Measurements from ENCODE around the gene UXT. TPM values are rescaled to one million over a fixed set of nuclear protein-coding genes. Genes with fewer than 3 reads are reported as not detected.
A peak's percentile ranks its signal among the peaks of the same experiment; 100 is the strongest.

UXT gene
- total and polyA plus RNA-seq, 3 donors from 2014 or later, result 63.8 to 79.9 (median 72.0) TPM

DNA sequence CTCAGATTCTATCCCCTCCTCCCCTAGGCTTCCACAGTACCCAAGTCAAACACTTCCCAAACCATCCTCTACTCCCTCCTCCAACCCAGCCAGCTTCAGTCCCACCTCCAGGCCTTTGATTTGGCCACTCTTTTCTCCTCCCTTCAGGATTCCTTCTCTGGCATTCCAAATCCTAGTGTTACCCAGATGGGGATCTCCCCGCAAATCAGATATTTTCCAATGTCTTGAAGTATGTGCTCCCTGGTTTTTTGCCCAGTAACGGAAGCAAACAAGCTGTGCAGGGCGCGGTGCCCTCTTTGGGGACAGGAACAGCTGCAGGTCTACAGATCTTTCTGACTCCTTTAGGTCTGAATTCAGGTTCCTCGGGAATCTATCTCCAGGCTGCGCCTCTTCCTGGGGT lies 37.1 kb downstream of the UXT start:
- no peaks in the 10 kb centered on the region for H3K36me3 ChIP-seq (ENCODE audit: low read depth, missing control alignments)
- H3K9me3 ChIP-seq, result no peaks in the 10 kb centered on the region
- H3K4me1 ChIP-seq, result no peaks in the 10 kb centered on the region
- no peak for DNase-seq
- H3K27me3 ChIP-seq, result no peaks in the 10 kb centered on the region
- no peak overlapping the region for H3K27ac ChIP-seq
- no peak overlapping the region for H3K4me3 ChIP-seq
- intact Hi-C loops (cut with DNase I; ENCODE audit: low total_unique reads), result no loop called here
- WGBS, 2 donors, result 72 to 86% methylated on average over 3 to 6 of the region's 6 CpGs
- TF ChIP-seq, protein P1, sequence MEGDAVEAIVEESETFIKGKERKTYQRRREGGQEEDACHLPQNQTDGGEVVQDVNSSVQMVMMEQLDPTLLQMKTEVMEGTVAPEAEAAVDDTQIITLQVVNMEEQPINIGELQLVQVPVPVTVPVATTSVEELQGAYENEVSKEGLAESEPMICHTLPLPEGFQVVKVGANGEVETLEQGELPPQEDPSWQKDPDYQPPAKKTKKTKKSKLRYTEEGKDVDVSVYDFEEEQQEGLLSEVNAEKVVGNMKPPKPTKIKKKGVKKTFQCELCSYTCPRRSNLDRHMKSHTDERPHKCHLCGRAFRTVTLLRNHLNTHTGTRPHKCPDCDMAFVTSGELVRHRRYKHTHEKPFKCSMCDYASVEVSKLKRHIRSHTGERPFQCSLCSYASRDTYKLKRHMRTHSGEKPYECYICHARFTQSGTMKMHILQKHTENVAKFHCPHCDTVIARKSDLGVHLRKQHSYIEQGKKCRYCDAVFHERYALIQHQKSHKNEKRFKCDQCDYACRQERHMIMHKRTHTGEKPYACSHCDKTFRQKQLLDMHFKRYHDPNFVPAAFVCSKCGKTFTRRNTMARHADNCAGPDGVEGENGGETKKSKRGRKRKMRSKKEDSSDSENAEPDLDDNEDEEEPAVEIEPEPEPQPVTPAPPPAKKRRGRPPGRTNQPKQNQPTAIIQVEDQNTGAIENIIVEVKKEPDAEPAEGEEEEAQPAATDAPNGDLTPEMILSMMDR (IDR thresholded peaks at IDR 0.05), result no peak
- TF ChIP-seq POLR2A (IDR thresholded peaks at IDR 0.05), result no peak

DNA sequence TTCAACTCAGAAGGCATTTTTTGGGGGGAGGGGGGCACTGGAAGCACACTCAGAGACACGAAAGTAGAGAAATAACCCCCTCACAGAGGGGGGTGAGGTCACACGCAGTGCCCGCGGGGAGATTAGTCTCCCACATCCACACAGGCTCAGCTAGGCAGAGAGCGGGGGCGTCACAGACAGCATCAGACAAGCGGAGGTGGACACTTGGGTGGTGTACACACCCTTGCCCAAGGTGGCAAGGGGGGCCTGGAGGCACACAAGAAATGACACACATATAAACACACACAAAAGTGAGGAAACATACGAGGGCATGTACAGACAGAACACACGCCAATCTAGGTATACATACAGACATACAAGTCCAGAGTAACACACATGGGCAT lies 38.7 kb downstream of the UXT start:
- Histone ChIP-seq H3K36me3 (ENCODE audit: low read depth, missing control alignments) (no peaks in the 10 kb centered on the region), H3K27me3 (no peaks in the 10 kb centered on the region), H3K4me3 (no peak overlapping the region), H3K4me1 (no peaks in the 10 kb centered on the region), H3K9me3 (no peaks in the 10 kb centered on the region), H3K27ac (no peak overlapping the region)
- DNase-seq, result no peak
- intact Hi-C loops (cut with DNase I; ENCODE audit: low total_unique reads), result no loop called here
- 42% methylated on average over 9 of the region's 9 CpGs; no CpG with 5 or more reads in 1 of the 2 donors for WGBS, 2 donors
- TF ChIP-seq, protein P1 (IDR thresholded peaks at IDR 0.05), result no peak
- no peak for TF ChIP-seq POLR2A (IDR thresholded peaks at IDR 0.05)

DNA sequence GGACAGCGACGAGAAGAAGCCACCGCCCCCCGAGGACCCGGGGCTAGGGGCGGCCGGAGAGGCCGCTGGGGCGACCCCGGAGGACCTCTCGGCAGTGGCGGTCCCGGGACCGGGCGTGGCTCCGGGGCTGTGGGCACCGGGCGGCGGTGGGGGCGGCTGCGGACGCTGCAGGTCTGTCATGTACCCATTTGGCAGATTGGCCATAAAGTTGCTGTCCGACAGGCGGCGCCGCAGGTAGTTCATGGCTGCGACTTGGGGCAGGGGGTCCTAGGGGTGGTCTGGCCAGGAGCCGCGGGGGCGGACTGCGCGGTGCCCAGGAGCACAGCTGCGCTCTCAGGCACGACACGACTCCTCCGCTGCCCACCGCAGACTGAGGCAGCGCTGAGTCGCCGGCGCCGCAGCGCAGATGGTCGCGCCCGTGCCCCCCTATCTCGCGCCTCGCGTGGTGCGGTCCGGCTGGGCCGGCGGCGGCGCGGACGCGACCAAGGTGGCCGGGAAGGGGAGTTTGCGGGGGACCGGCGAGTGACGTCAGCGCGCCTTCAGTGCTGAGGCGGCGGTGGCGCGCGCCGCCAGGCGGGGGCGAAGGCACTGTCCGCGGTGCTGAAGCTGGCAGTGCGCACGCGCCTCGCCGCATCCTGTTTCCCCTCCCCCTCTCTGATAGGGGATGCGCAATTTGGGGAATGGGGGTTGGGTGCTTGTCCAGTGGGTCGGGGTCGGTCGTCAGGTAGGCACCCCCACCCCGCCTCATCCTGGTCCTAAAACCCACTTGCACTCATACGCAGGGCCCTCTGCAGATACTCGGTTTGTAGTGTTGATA lies 39.3 kb downstream of the UXT start, which contains the start of gene SYN1:
Gene SYN1 (minus strand): TSS at position 372 of the 817 bp plus-strand sequence. CDS start 129 bp downstream, at position 243.
- Histone ChIP-seq H3K36me3 (ENCODE audit: low read depth, missing control alignments) (no peaks in the 10 kb centered on the region), H3K27me3 (no peaks in the 10 kb centered on the region), H3K4me3 (peak within 1 kb of the TSS; percentile 39 to 44), H3K27ac (no peak within 1 kb of the TSS), H3K4me1 (no peaks in the 10 kb centered on the region), H3K9me3 (no peaks in the 10 kb centered on the region)
- 1% methylated on average over 18 of the region's 88 CpGs; no CpG with 5 or more reads in 1 of the 2 donors for WGBS, 2 donors
- DNase-seq, result peak; percentile 89
- TF ChIP-seq, protein P1 (IDR thresholded peaks at IDR 0.05), result peak in 2 of 3 experiments; percentile 31 to 56
- TF ChIP-seq POLR2A (IDR thresholded peaks at IDR 0.05), result no peak
- intact Hi-C loops (cut with DNase I; ENCODE audit: low total_unique reads), result no loop called here

DNA sequence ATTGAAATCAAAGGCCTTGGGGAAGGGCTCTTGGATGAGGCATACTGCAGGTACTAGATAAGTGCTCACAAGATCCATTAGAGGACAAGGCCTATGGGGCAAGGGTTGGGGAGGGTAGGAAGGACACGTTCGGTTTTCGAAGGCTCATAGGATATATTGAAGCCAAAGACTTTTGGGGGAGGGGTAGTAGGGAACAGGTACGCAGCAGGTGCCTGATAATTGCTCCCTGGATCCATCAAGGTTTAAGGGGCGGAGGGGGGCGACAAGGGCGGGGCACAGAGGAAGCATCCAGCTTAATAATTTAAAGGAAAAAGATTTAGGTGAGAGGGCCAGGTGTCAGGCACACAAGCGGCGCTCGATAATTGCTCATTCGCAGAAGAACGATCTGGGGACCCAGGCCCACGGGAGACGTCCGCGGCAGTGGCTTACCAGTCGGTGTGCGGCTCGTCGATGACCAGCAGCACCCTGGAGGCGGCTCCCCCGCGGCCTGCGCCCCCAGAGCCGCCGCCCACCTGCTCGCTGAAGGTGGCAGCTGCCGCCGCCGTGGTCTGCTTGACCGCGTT lies 40.0 kb downstream of the UXT start:
- H3K36me3 ChIP-seq (ENCODE audit: low read depth, missing control alignments), result no peaks in the 10 kb centered on the region

More for the DNA sequence above, 40.0 kb downstream of the UXT start:
- Histone ChIP-seq H3K4me1 (no peaks in the 10 kb centered on the region), H3K27ac (no peak overlapping the region), H3K9me3 (no peaks in the 10 kb centered on the region), H3K27me3 (no peaks in the 10 kb centered on the region), H3K4me3 (peak overlapping the region; percentile 39 to 44)
- intact Hi-C loops (cut with DNase I; ENCODE audit: low total_unique reads), result no loop called here
- no peak for DNase-seq
- TF ChIP-seq, protein P1 (IDR thresholded peaks at IDR 0.05), result no peak
- WGBS, 2 donors, result 33 to 60% methylated on average over 11 to 24 of the region's 32 CpGs

Measured in testis (tissue), 3 donors.